HCT116 (cell line): ENCODE results near the gene TMEM223. TPM values are rescaled to one million over a fixed set of nuclear protein-coding genes. Genes with fewer than 3 reads are reported as not detected.
A peak's percentile ranks its signal among the peaks of the same experiment; 100 is the strongest.

Source experiments
- ATAC-seq: fragments of 200-7000 bp; cut with Tn5 transposase; 2 replicates; pipeline ENCODE4 v1.9.1; 2020; ENCODE audit warnings: mild to moderate bottlenecking, moderate library complexity
- BruUV-seq: library from RNA; stranded (reverse); fragments of 400-500 nt; replicated peaks from 2 replicates; lab custom pipeline; 2021; lab: Mats Ljungman, UMichigan
- CTCF ChIA-PET: fragments of 300-600 bp; sonication (Branson Sonifier 250); formaldehyde crosslinking; loops from one replicate; lab custom pipeline; 2021; ENCODE audit warnings: antibody characterized with exemption; lab: Charles Lee
- POLR2A ChIA-PET: fragments of 300-600, 350-600 bp; sonication (Branson Sonifier 250); formaldehyde crosslinking; loops from one replicate; lab custom pipeline; 2021; ENCODE audit warnings: antibody characterized with exemption; lab: Charles Lee
- RAD21 ChIA-PET, 2 experiments: fragments of 300-600 bp; sonication (Branson Sonifier 250); formaldehyde crosslinking; loops; one replicate each; lab custom pipeline; 2023; ENCODE audit warnings: low total read pairs in 2 of 2; ENCODE audit not compliant: uncharacterized antibody in 2 of 2, unreplicated experiment in 2 of 2, low non-redundant PET in 1 of 2; lab: Charles Lee
- DNase-seq: peaks from one replicate; pipeline ENCODE4 v3.0.0-alpha.2; 2010; ENCODE audit warnings: low read depth, low spot score
- H2AFZ ChIP-seq: fragments of 200-600 bp; shearing (Covaris generic), sonication (generic); 2 replicates; pipeline ENCODE4 v1.6.1; 2017; ENCODE audit warnings: low read depth, mixed run types, mixed read lengths, antibody characterized with exemption, low read length; ENCODE audit not compliant: poor library complexity, severe bottlenecking
- H3K27ac ChIP-seq: 2 replicates; pipeline ENCODE4 v1.5.1; 2012; ENCODE audit warnings: low read depth, low read length
- H3K27me3 ChIP-seq: fragments of 200-600 bp; sonication (generic); 2 replicates; pipeline ENCODE4 v1.6.1; 2016; ENCODE audit warnings: mixed run types, low read length, mixed read lengths; ENCODE audit not compliant: insufficient read depth
- H3K36me3 ChIP-seq, 2 experiments: fragments of 200-500 bp in 1 of 2; fragments of 200-600 bp in 1 of 2; sonication (Bioruptor generic) in 1 of 2; sonication (generic) in 1 of 2; 2 replicates each; pipeline versions ENCODE4 v1.5.1 to v1.6.1; 2014 to 2016; ENCODE audit warnings: low read length in 2 of 2, inconsistent platforms in 1 of 2, mixed read lengths in 1 of 2, mixed run types in 1 of 2; ENCODE audit not compliant: insufficient read depth in 2 of 2, control insufficient read depth in 1 of 2
- H3K4me1 ChIP-seq, 2 experiments: fragments of 200-600 bp in 1 of 2; sonication (generic) in 1 of 2; 2 replicates each; pipeline versions ENCODE4 v1.5.1 to v1.6.1; 2012 to 2017; ENCODE audit warnings: low read length in 2 of 2, inconsistent platforms in 1 of 2, mild to moderate bottlenecking in 1 of 2, mixed read lengths in 1 of 2, mixed run types in 1 of 2, moderate library complexity in 1 of 2; ENCODE audit not compliant: insufficient read depth in 2 of 2, control insufficient read depth in 1 of 2
- H3K4me2 ChIP-seq: fragments of 200-600 bp; sonication (generic); 2 replicates; pipeline ENCODE4 v1.6.1; 2017; ENCODE audit warnings: mixed run types, low read length, mixed read lengths
- H3K4me3 ChIP-seq, 2 experiments: fragments of 200-600 bp in 1 of 2; sonication (generic) in 1 of 2; replicated peaks in 1 of 2; 2 replicates each; pipeline ENCODE4 v1.5.1; 2011 to 2016; ENCODE audit warnings: low read length in 2 of 2, control low read depth in 1 of 2, low read depth in 1 of 2, mild to moderate bottlenecking in 1 of 2, mixed read lengths in 1 of 2, mixed run types in 1 of 2
- H3K79me2 ChIP-seq: fragments of 200-600 bp; sonication (generic); 2 replicates; pipeline ENCODE4 v1.6.1; 2017; ENCODE audit warnings: mild to moderate bottlenecking, mixed run types, low read length, moderate library complexity, mixed read lengths; ENCODE audit not compliant: insufficient read depth
- H3K9ac ChIP-seq: fragments of 200-600 bp; sonication (generic); 2 replicates; pipeline ENCODE4 v1.6.1; 2016; ENCODE audit warnings: low read length, mixed read lengths
- H3K9me2 ChIP-seq: fragments of 200-600 bp; sonication (generic), shearing (Covaris generic); 2 replicates; pipeline ENCODE4 v1.6.1; 2017; ENCODE audit warnings: mixed run types, mild to moderate bottlenecking, moderate library complexity; ENCODE audit not compliant: insufficient read depth
- H3K9me3 ChIP-seq, 2 experiments: fragments of 200-500 bp in 1 of 2; fragments of 200-600 bp in 1 of 2; sonication (Bioruptor generic) in 1 of 2; sonication (generic) in 1 of 2; 2 replicates each; pipeline ENCODE4 v1.6.1; 2014 to 2017; ENCODE audit warnings: low read length in 2 of 2, mixed read lengths in 2 of 2, inconsistent platforms in 1 of 2, low read depth in 1 of 2, mild to moderate bottlenecking in 1 of 2, mixed run types in 1 of 2, moderate library complexity in 1 of 2; ENCODE audit not compliant: control insufficient read depth in 1 of 2, insufficient read depth in 1 of 2
- H4K20me1 ChIP-seq: fragments of 200-600 bp; sonication (generic), shearing (Covaris generic); 2 replicates; pipeline ENCODE4 v1.6.1; 2017; ENCODE audit warnings: mixed run types, mild to moderate bottlenecking, moderate library complexity; ENCODE audit not compliant: insufficient read depth
- ELF1 ChIP-seq: IDR thresholded peaks from 2 replicates; pipeline ENCODE4 v1.6.1; 2012; ENCODE audit warnings: low read depth, borderline replicate concordance
- EZH2 ChIP-seq: fragments of 200-600 bp; sonication (generic); IDR thresholded peaks from 2 replicates; pipeline ENCODE4 v1.6.1; 2017; ENCODE audit warnings: antibody characterized with exemption, mixed run types
- EZH2phosphoT487 ChIP-seq: fragments of 200-600 bp; IDR thresholded peaks from 2 replicates; pipeline ENCODE4 v1.6.1; 2018; ENCODE audit warnings: antibody characterized with exemption, borderline replicate concordance
- FOSL1 ChIP-seq: IDR thresholded peaks from 2 replicates; pipeline ENCODE4 v1.6.1; 2012; ENCODE audit warnings: low read depth
- MAX ChIP-seq: IDR thresholded peaks from 2 replicates; pipeline ENCODE4 v1.6.1; 2012
- POLR2AphosphoS5 ChIP-seq: IDR thresholded peaks from 2 replicates; pipeline ENCODE4 v1.6.1; 2011; ENCODE audit warnings: mild to moderate bottlenecking, low read depth, low read length, moderate library complexity
- RAD21 ChIP-seq: IDR thresholded peaks from 2 replicates; pipeline ENCODE4 v1.6.1; 2012; ENCODE audit warnings: low read depth, mild to moderate bottlenecking
- REST ChIP-seq: IDR thresholded peaks from 2 replicates; pipeline ENCODE4 v1.6.1; 2012; ENCODE audit warnings: low read depth
- SP1 ChIP-seq: IDR thresholded peaks from 2 replicates; pipeline ENCODE4 v1.6.1; 2012; ENCODE audit warnings: low read depth
- SRF ChIP-seq: IDR thresholded peaks from 2 replicates; pipeline ENCODE4 v1.6.1; 2012; ENCODE audit warnings: low read depth
- TCF7L2 ChIP-seq: IDR thresholded peaks from 2 replicates; pipeline ENCODE4 v1.7.0; 2011; ENCODE audit warnings: borderline replicate concordance, inconsistent platforms; ENCODE audit not compliant: insufficient read depth, insufficient read length; ENCODE audit errors: extremely low read depth
- YY1 ChIP-seq: IDR thresholded peaks from 2 replicates; pipeline ENCODE4 v1.6.1; 2011; ENCODE audit warnings: low read length, low read depth, moderate library complexity, mild to moderate bottlenecking; ENCODE audit not compliant: insufficient replicate concordance; ENCODE audit errors: extremely low read depth
- ZFX ChIP-seq: fragments of 450-650 bp; IDR thresholded peaks from 2 replicates; pipeline ENCODE4 v1.6.1; 2017
- intact Hi-C: fragments of 100-400 bp; cut with micrococcal nuclease; formaldehyde crosslinking; loops from 2 replicates; pipeline ENCODE4 v1.10.0; 2022
- total RNA-seq: library from RNA; stranded (reverse); gene quantifications from one replicate; pipeline ENCODE4 v1.2.1, GENCODE V29; 2021; ENCODE audit not compliant: unreplicated experiment

The TMEM223 gene
- total RNA-seq, 1 experiment from 2014 or later: 18.4 TPM

- Histone ChIP-seq H3K27ac (no peak overlapping the region), H3K9me3 (no peaks in the 10 kb centered on the region), H3K27me3 (no peaks in the 10 kb centered on the region), H3K79me2 (no peaks in the 10 kb centered on the region; the same call in 1 of the 2 replicates), H4K20me1 (no peaks in the 10 kb centered on the region), H3K4me1 (peaks cover 4 to 18% of the 10 kb centered on the region in 2 experiments; a peak in 3 of 4 replicates), H3K4me2 (peak overlapping the region; percentile 90)
- intact Hi-C loops: no loop called here
- BruUV-seq: no TSS peak
- DNase-seq (no peak), ATAC-seq (no peak)
- RAD21 ChIA-PET: interaction anchor here in 1 of 2 experiments (0.5 kb wide), 1 partner anchor 107 kb away, joined by 4 read pairs; no protein-coding TSS in a partner anchor
- POLR2A ChIA-PET: interaction anchor here (1.8 to 3.4 kb wide), 5 partner anchors 14 to 101 kb away, joined by 8 to 50 read pairs (median 12); partner anchors contain the start of genes HNRNPUL2, TMEM179B and TTC9C
- CTCF ChIA-PET: interaction anchor here (1.8 to 1.9 kb wide), 2 partner anchors 14 to 74 kb away, joined by 6 to 21 read pairs; no protein-coding TSS in a partner anchor
- TF ChIP-seq YY1 (no peak), SP1 (no peak), ELF1 (no peak), ZFX (no peak), MAX (no peak), REST (no peak), POLR2AphosphoS5 (no peak), RAD21 (no peak), EZH2phosphoT487 (no peak), EZH2 (no peak), FOSL1 (no peak), SRF (no peak), TCF7L2 (no peak)
- TF ChIP-seq, all 23 proteins: peak for 0
- Histone ChIP-seq H3K9ac (peak overlapping the region; percentile 78; the same call in 1 of the 2 replicates), H3K4me3 (peak overlapping the region in 1 of 2 experiments; percentile 70; a peak in 2 of 4 replicates), H3K9me2 (no peaks in the 10 kb centered on the region), H2AFZ (no peak overlapping the region), H3K36me3 (no peaks in the 10 kb centered on the region)
Observed at GRCh38 chr11:62755086-62755615, 36.7 kb downstream of the TMEM223 start.
